Ascending aorta (tissue), 2 donors: Measurements from ENCODE around the gene E2F2. TPM values are rescaled to one million over a fixed set of nuclear protein-coding genes. Genes with fewer than 3 reads are reported as not detected.

Experiments used
- DNase-seq, 2 donors: peaks; one replicate each; pipeline ENCODE4 v3.0.0-alpha.2; 2019; ENCODE audit warnings: low spot score in 2 of 2
- H3K27ac ChIP-seq, 2 donors: fragments of 200-600 bp; sonication (generic); one replicate each; pipeline ENCODE4 v1.5.1; 2016 to 2017; ENCODE audit warnings: mild to moderate bottlenecking in 1 of 2
- H3K27me3 ChIP-seq: fragments of 200-600 bp; sonication (generic); one replicate; pipeline ENCODE4 v1.5.1; 2017
- H3K36me3 ChIP-seq, 2 donors: fragments of 200-600 bp; sonication (generic); one replicate each; pipeline ENCODE4 v1.5.1; 2016
- H3K4me1 ChIP-seq, 2 donors: fragments of 200-600 bp; sonication (generic); one replicate each; pipeline ENCODE4 v1.5.1; 2016 to 2017; ENCODE audit warnings: mild to moderate bottlenecking in 1 of 2
- H3K4me3 ChIP-seq, 2 donors: fragments of 200-600 bp; sonication (generic); one replicate each; pipeline ENCODE4 v1.5.1; 2016 to 2017; ENCODE audit warnings: mild to moderate bottlenecking in 1 of 2
- H3K9me3 ChIP-seq, 2 donors: fragments of 200-600 bp; sonication (generic); one replicate each; pipeline ENCODE4 v1.5.1; 2016
- intact Hi-C: fragments of 100-400 bp; cut with DNase I; formaldehyde crosslinking; loops from one replicate; pipeline ENCODE4 v1.15.1; 2023
- total RNA-seq: library from RNA; depleted of rRNA; stranded (reverse); fragments of >200 nt; gene quantifications from one replicate; pipeline ENCODE4 v1.1.0, GENCODE V29; 2016
- TF ChIP-seq, protein P1 (sequence below), 3 experiments: fragments of 200-600 bp in 2 of 3; fragments of 450-650 bp in 1 of 3; sonication (generic) in 2 of 3; IDR thresholded peaks; one replicate each; pipeline ENCODE4 v1.5.1; 2016 to 2019; ENCODE audit warnings: antibody characterized with exemption in 3 of 3, mild to moderate bottlenecking in 1 of 3, moderate library complexity in 1 of 3

The E2F2 gene
- total RNA-seq, 1 donor from 2014 or later = not detected

- H3K36me3 ChIP-seq = peaks cover 17 to 24% of the 10 kb centered on the region in 2 donors
- peak overlapping the region; percentile 89 to 95 for H3K4me3 ChIP-seq
- H3K4me1 ChIP-seq = peaks cover 21 to 49% of the 10 kb centered on the region in 2 donors
- no peaks in the 10 kb centered on the region for H3K9me3 ChIP-seq
- DNase-seq = no peak
- H3K27me3 ChIP-seq = no peaks in the 10 kb centered on the region
- intact Hi-C loops = loop anchor here (10.0 kb wide), 2 partner anchors 453 to 1657 kb away; no protein-coding TSS in a partner anchor
- TF ChIP-seq, protein P1, sequence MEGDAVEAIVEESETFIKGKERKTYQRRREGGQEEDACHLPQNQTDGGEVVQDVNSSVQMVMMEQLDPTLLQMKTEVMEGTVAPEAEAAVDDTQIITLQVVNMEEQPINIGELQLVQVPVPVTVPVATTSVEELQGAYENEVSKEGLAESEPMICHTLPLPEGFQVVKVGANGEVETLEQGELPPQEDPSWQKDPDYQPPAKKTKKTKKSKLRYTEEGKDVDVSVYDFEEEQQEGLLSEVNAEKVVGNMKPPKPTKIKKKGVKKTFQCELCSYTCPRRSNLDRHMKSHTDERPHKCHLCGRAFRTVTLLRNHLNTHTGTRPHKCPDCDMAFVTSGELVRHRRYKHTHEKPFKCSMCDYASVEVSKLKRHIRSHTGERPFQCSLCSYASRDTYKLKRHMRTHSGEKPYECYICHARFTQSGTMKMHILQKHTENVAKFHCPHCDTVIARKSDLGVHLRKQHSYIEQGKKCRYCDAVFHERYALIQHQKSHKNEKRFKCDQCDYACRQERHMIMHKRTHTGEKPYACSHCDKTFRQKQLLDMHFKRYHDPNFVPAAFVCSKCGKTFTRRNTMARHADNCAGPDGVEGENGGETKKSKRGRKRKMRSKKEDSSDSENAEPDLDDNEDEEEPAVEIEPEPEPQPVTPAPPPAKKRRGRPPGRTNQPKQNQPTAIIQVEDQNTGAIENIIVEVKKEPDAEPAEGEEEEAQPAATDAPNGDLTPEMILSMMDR (IDR thresholded peaks at IDR 0.05) = no peak
- H3K27ac ChIP-seq = peak overlapping the region; percentile 92
Observed at GRCh38 chr1:23561813-23562100, 30.7 kb upstream of the E2F2 start.

GRCh38 chr1:23561076-23561812 is 30.2 kb upstream of the E2F2 start:
- no peaks in the 10 kb centered on the region for H3K9me3 ChIP-seq
- H3K36me3 ChIP-seq = peaks cover 17 to 25% of the 10 kb centered on the region in 2 donors
- no peaks in the 10 kb centered on the region for H3K27me3 ChIP-seq
- H3K4me3 ChIP-seq = peak overlapping the region; percentile 89 to 95
- H3K4me1 ChIP-seq = peaks cover 21 to 48% of the 10 kb centered on the region in 2 donors
- DNase-seq = no peak
- peak overlapping the region; percentile 92 for H3K27ac ChIP-seq
- TF ChIP-seq, protein P1 (IDR thresholded peaks at IDR 0.05) = no peak
- intact Hi-C loops = loop anchor here (10.0 kb wide), 2 partner anchors 454 to 1656 kb away; no protein-coding TSS in a partner anchor

- peak overlapping the region; percentile 92 for H3K27ac ChIP-seq
- peaks cover 17 to 25% of the 10 kb centered on the region in 2 donors for H3K36me3 ChIP-seq
- peak overlapping the region; percentile 89 to 95 for H3K4me3 ChIP-seq
- H3K4me1 ChIP-seq = peaks cover 21 to 37% of the 10 kb centered on the region in 2 donors
- intact Hi-C loops = loop anchor here (1.0 to 10.0 kb wide), 3 partner anchors 17 to 1655 kb away; no protein-coding TSS in a partner anchor
- TF ChIP-seq, protein P1 (IDR thresholded peaks at IDR 0.05) = no peak
- no peaks in the 10 kb centered on the region for H3K9me3 ChIP-seq
- no peak for DNase-seq
- no peaks in the 10 kb centered on the region for H3K27me3 ChIP-seq
Observed at GRCh38 chr1:23559985-23560741, 29.1 kb upstream of the E2F2 start.

GRCh38 chr1:23559136-23559984 is 28.3 kb upstream of the E2F2 start, which contains the start of gene ID3:
TSS of gene ID3 (minus strand) at chr1:23559501. CDS start at chr1:23559426, 75 bp downstream.
- DNase-seq = peak; percentile 94 to 99
- TF ChIP-seq, protein P1 (IDR thresholded peaks at IDR 0.05) = peak in 1 of 3 experiments; percentile 3
- Histone ChIP-seq H3K4me3 (peak within 1 kb of the TSS; percentile 89 to 95), H3K27me3 (no peaks in the 10 kb centered on the region), H3K9me3 (no peaks in the 10 kb centered on the region), H3K36me3 (peaks cover 17 to 25% of the 10 kb centered on the region in 2 donors), H3K4me1 (peaks cover 22 to 33% of the 10 kb centered on the region in 2 donors), H3K27ac (peak within 1 kb of the TSS; percentile 92)
- intact Hi-C loops = loop anchor here (1.0 kb wide), 1 partner anchor 18 kb away; no protein-coding TSS in a partner anchor

- TF ChIP-seq, protein P1 (IDR thresholded peaks at IDR 0.05) = no peak
- Histone ChIP-seq H3K9me3 (no peaks in the 10 kb centered on the region), H3K27ac (peak overlapping the region; percentile 92), H3K4me3 (peak overlapping the region; percentile 89 to 95), H3K27me3 (no peaks in the 10 kb centered on the region), H3K36me3 (peaks cover 17 to 25% of the 10 kb centered on the region in 2 donors), H3K4me1 (peaks cover 23 to 33% of the 10 kb centered on the region in 2 donors)
- intact Hi-C loops = loop anchor here (1.0 kb wide), 1 partner anchor 18 kb away; no protein-coding TSS in a partner anchor
- no peak for DNase-seq
Observed at GRCh38 chr1:23558872-23559135, 27.8 kb upstream of the E2F2 start.
